Calu3 (cell line): ENCODE results near the gene SKI. TPM values are rescaled to one million over a fixed set of nuclear protein-coding genes. Genes with fewer than 3 reads are reported as not detected.

Experiments
- Bru-seq: library from RNA; stranded (reverse); fragments of 400-500 nt; gene quantifications from one replicate; lab custom pipeline; 2021; lab: Mats Ljungman, UMichigan
- BruChase-seq, 2 experiments: library from RNA; stranded (reverse); fragments of 400-500 nt; gene quantifications; one replicate each; lab custom pipeline; 2021; lab: Mats Ljungman, UMichigan
- BruUV-seq: library from RNA; stranded (reverse); fragments of 400-500 nt; replicated peaks from 2 replicates; lab custom pipeline; 2021; lab: Mats Ljungman, UMichigan
- CTCF ChIA-PET: fragments of 300-600 bp; sonication (Branson Sonifier 250); formaldehyde crosslinking; loops from one replicate; lab custom pipeline; 2022; ENCODE audit warnings: antibody characterized with exemption; lab: Charles Lee
- DNase-seq: peaks from one replicate; pipeline ENCODE4 v3.0.0; 2022
- H3K27ac Mint-ChIP-seq: one replicate; pipeline ENCODE4 v1.8.0; 2022; ENCODE audit warnings: mixed read lengths; ENCODE audit not compliant: unreplicated experiment
- H3K27me3 Mint-ChIP-seq: one replicate; pipeline ENCODE4 v1.8.0; 2022; ENCODE audit warnings: mixed read lengths; ENCODE audit not compliant: unreplicated experiment
- H3K36me3 Mint-ChIP-seq: one replicate; pipeline ENCODE4 v1.8.0; 2022; ENCODE audit warnings: mild to moderate bottlenecking, moderate library complexity, mixed read lengths; ENCODE audit not compliant: insufficient read depth, unreplicated experiment
- H3K4me1 Mint-ChIP-seq: one replicate; pipeline ENCODE4 v1.8.0; 2022; ENCODE audit warnings: mild to moderate bottlenecking, low read depth, mixed read lengths; ENCODE audit not compliant: unreplicated experiment
- H3K4me3 Mint-ChIP-seq: one replicate; pipeline ENCODE4 v1.8.0; 2022; ENCODE audit warnings: mild to moderate bottlenecking, low read depth, moderate library complexity, mixed read lengths; ENCODE audit not compliant: unreplicated experiment
- H3K9me3 Mint-ChIP-seq: one replicate; pipeline ENCODE4 v1.8.0; 2022; ENCODE audit warnings: low read depth, mixed read lengths; ENCODE audit not compliant: unreplicated experiment
- intact Hi-C: fragments of 100-400 bp; cut with micrococcal nuclease; formaldehyde crosslinking; loops from one replicate; pipeline ENCODE4 v1.10.0; 2022; ENCODE audit not compliant: unreplicated experiment
- long read RNA-seq: library from polyadenylated mRNA; stranded (forward); transcript quantifications from one replicate; pipeline ENCODE4 v2.0.0, GENCODE V29; 2022
- total RNA-seq: library from RNA; stranded (reverse); gene quantifications from 2 replicates; pipeline ENCODE4 v1.2.3, GENCODE V29; 2022
- TF ChIP-seq, protein P1 (sequence below): fragments of 200-600 bp; IDR thresholded peaks from one replicate; pipeline ENCODE4 v1.8.0; 2022; ENCODE audit warnings: antibody characterized with exemption; ENCODE audit not compliant: unreplicated experiment

SKI gene
- total RNA-seq (32.8 and 33.8 TPM in 2 replicates), Bru-seq, nascent RNA (percentile 59 among the genes with signal in this experiment), BruChase-seq, experiment 1, labeled RNA remaining after a 6-hour chase (percentile 76 among the genes with signal in this experiment), BruChase-seq, experiment 2, labeled RNA remaining after a 2-hour chase (percentile 72 among the genes with signal in this experiment)
- long read RNA-seq, partial matches to known transcripts = 1 of 4 reads
- long read RNA-seq, other reads (novel, unspliced or antisense) = 3 of 4 reads

DNA sequence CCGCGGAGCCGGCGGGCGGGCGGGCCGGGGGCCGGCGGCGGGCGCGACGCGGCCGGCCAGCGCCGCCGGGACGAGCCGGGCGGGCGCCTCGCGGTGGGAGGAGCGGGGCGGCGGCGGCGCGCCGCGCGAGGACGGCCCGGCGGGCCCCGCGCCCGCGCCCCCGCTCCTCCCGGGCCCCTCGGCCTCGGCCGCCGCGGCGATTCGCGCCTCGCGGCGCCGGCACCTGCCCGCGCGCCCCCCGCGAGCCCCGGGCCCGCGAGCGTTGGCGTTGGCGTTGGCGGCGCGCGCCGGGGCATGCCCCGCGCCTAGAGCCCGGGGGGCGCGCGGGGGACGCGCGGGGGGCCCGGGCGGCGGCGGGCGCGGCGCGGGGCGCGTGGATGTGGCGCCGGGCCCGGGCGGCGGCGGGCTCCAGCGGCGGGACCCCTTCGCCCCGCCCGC, at the start of gene SKI:
Gene SKI, plus strand, starts transcription at position 163 of the 438 bp plus-strand sequence. CDS start 448 bp downstream, outside the sequence.
- TF ChIP-seq, protein P1, sequence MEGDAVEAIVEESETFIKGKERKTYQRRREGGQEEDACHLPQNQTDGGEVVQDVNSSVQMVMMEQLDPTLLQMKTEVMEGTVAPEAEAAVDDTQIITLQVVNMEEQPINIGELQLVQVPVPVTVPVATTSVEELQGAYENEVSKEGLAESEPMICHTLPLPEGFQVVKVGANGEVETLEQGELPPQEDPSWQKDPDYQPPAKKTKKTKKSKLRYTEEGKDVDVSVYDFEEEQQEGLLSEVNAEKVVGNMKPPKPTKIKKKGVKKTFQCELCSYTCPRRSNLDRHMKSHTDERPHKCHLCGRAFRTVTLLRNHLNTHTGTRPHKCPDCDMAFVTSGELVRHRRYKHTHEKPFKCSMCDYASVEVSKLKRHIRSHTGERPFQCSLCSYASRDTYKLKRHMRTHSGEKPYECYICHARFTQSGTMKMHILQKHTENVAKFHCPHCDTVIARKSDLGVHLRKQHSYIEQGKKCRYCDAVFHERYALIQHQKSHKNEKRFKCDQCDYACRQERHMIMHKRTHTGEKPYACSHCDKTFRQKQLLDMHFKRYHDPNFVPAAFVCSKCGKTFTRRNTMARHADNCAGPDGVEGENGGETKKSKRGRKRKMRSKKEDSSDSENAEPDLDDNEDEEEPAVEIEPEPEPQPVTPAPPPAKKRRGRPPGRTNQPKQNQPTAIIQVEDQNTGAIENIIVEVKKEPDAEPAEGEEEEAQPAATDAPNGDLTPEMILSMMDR = no peak
- H3K4me1 Mint-ChIP-seq = peaks cover 20% of the 10 kb centered on the region
- BruUV-seq = no TSS peak
- H3K27ac Mint-ChIP-seq = peak within 1 kb of the TSS; percentile 52
- DNase-seq = no peak
- intact Hi-C loops = no loop called here
- H3K4me3 Mint-ChIP-seq = peak within 1 kb of the TSS; percentile 87
- no peaks in the 10 kb centered on the region for H3K9me3 Mint-ChIP-seq
- CTCF ChIA-PET = no interaction called here
- peaks cover 54% of the 10 kb centered on the region for H3K36me3 Mint-ChIP-seq
- no peaks in the 10 kb centered on the region for H3K27me3 Mint-ChIP-seq

GRCh38 chr1:2178875-2179274, 49.2 kb upstream of the SKI start:
- intact Hi-C loops = no loop called here
- Mint-ChIP-seq H3K36me3 (peaks cover 14% of the 10 kb centered on the region), H3K4me1 (no peaks in the 10 kb centered on the region), H3K4me3 (no peak overlapping the region), H3K27ac (no peak overlapping the region), H3K9me3 (no peaks in the 10 kb centered on the region), H3K27me3 (no peaks in the 10 kb centered on the region)
- DNase-seq = no peak
- TF ChIP-seq, protein P1 = no peak
- no TSS peak for BruUV-seq
- CTCF ChIA-PET = no interaction called here

DNA sequence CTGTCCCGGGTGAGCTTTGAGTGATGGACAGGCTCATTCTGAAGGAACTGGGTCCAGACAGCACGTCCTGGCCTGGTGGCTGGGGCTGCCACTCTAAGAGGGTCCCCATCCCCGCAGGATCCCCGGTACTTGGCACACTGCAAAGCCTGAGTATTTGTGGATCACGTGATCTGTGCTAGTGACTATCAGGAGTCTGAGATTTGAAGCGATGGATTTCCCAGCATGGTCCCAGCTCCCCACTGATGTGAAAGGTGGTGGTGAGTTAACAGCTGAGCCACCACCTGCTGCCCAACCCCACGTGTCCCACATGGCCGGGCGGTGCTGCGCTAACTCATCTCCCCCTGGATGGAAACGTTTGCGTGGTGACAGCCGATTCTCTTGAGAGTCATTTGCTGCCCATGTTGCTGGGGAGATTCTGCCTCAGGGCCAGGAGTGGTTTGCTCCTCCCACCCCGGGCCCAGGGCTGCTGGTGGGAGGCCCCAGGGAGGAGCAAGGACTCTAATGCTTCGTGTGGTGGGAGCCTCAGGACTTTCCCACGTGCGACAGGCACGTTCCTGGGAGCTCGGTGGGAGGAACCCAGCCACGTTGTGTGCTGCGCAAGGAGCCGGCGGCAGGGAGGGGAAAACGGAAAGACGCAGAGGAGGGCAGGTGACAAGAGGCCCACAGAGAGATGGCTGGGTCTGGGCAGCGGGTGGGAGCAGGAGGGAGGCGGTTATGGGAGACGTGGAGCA, 48.7 kb upstream of the SKI start:
- Mint-ChIP-seq H3K27me3 (no peaks in the 10 kb centered on the region), H3K9me3 (no peaks in the 10 kb centered on the region), H3K4me1 (no peaks in the 10 kb centered on the region), H3K36me3 (peaks cover 8% of the 10 kb centered on the region), H3K27ac (no peak overlapping the region), H3K4me3 (no peak overlapping the region)
- TF ChIP-seq, protein P1 = no peak
- BruUV-seq = no TSS peak
- CTCF ChIA-PET = no interaction called here
- intact Hi-C loops = no loop called here
- no peak for DNase-seq

DNA sequence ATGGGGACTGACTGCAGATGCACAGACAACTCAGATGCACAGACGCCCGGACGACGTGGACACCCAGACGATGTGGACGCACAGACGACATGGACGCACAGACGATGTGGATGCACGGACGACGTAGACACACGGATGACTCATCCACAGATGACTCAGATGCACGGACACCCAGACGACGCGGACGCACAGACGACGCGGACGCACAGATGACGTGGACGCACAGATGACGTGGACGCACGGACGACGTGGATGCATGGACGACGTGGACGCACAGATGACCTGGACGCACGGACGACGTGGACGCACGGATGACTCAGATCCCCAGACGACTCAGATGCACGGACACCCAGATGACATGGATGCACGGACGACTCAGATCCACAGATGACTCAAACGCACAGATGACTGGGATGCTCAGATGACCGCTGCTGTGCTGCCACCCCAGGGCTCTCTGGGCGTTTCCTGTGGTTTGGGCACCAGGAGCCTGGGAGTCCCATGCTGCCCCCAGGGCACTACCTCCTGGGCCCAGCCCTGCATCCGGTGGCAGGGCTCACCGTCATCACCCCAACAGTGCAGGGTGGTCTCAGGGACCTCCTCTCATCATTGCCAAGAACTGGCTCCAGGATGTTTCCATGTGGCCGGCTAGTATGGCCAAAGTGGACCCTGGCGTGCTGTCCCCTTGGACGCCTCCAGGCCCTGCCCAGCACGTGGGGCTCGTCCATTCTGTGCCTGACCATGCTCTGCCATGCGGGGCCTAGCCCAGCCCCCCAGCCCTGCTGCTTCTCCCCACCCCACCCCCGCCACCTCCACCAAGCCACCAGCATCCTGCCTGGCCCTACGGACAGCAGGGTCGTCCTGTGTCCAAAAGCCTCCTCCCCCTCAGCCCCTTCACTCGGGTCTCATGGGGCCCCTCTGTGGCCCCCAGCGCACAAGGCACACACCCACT, 47.5 kb upstream of the SKI start:
- Mint-ChIP-seq H3K36me3 (peaks cover 10% of the 10 kb centered on the region), H3K27me3 (no peaks in the 10 kb centered on the region), H3K27ac (no peak overlapping the region), H3K4me1 (no peaks in the 10 kb centered on the region), H3K4me3 (no peak overlapping the region), H3K9me3 (no peaks in the 10 kb centered on the region)
- no TSS peak for BruUV-seq
- intact Hi-C loops = no loop called here
- CTCF ChIA-PET = no interaction called here
- no peak for DNase-seq
- TF ChIP-seq, protein P1 = no peak
